ENCODE results near the gene CCDC8.
A peak's percentile ranks its signal among the peaks of the same experiment; 100 is the strongest.
"Not testable (repeated sequence)": the region's sequence is repeated elsewhere in the genome, so short reads cannot be mapped to it uniquely, and the experiment has no call there.

The CCDC8 gene

GRCh38 chr19:46380690-46381089 is 32.7 kb downstream of the CCDC8 start:
- H3K4me3 ChIP-seq (ENCODE audit: low read depth, low read length), result no peak overlapping the region
- no peak for DNase-seq (ENCODE audit: low read depth)
- TF ChIP-seq, protein P1, sequence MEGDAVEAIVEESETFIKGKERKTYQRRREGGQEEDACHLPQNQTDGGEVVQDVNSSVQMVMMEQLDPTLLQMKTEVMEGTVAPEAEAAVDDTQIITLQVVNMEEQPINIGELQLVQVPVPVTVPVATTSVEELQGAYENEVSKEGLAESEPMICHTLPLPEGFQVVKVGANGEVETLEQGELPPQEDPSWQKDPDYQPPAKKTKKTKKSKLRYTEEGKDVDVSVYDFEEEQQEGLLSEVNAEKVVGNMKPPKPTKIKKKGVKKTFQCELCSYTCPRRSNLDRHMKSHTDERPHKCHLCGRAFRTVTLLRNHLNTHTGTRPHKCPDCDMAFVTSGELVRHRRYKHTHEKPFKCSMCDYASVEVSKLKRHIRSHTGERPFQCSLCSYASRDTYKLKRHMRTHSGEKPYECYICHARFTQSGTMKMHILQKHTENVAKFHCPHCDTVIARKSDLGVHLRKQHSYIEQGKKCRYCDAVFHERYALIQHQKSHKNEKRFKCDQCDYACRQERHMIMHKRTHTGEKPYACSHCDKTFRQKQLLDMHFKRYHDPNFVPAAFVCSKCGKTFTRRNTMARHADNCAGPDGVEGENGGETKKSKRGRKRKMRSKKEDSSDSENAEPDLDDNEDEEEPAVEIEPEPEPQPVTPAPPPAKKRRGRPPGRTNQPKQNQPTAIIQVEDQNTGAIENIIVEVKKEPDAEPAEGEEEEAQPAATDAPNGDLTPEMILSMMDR (IDR thresholded peaks at IDR 0.05; ENCODE audit: control insufficient read depth, extremely low read depth, insufficient read depth), result no peak

GRCh38 chr19:46378268-46378667 is 35.1 kb downstream of the CCDC8 start:
- TF ChIP-seq, protein P1 (IDR thresholded peaks at IDR 0.05; ENCODE audit: control insufficient read depth, extremely low read depth, insufficient read depth), result no peak
- no peak overlapping the region for H3K4me3 ChIP-seq (ENCODE audit: low read depth, low read length)
- peak; percentile 36 for DNase-seq (ENCODE audit: low read depth)

DNA sequence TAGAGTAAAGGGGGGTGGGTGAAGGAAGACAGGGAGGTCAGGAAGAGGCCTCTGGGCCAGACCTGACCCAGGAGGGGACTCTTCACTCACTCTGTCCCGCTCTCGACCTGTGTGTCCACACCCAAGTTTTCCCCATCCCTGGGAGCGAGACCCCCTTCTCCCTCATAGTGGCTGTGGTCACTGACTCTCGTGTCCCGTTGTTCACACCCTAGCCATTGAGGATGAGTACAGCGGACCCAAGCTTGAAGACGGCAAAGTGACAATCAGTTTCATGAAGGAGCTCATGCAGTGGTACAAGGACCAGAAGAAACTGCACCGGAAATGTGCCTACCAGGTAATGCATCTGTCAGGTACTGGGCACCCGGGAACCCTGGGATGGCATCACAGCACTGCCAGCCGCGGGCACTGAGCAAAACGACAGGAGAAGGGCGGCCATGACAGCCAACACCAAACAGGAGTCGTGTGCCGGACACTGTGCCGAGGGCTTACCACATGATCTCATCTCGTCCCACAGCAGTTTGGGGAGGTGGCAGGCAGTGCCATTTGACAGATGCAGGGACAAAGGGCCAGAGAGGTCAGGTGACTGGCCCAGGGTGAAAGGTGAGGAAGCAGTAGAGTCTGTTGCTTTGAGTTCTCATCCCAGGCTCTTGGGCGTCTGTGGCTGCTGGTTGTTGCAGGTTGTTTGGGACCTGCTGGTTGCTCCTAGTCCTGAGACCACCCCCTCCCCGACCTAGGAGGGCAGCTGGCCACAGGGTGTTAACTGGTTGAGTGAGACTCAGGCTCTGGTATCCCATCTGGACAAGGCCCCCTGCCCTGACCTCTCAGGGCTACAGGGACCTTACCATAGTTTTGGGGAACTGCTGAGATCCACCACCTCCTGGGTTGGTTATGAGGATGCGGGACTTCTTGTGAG is 36.9 kb downstream of the CCDC8 start:
- TF ChIP-seq, protein P1 (IDR thresholded peaks at IDR 0.05; ENCODE audit: control insufficient read depth, extremely low read depth, insufficient read depth), result no peak
- DNase-seq (ENCODE audit: low read depth), result no peak
- no peak overlapping the region for H3K4me3 ChIP-seq (ENCODE audit: low read depth, low read length)

DNA sequence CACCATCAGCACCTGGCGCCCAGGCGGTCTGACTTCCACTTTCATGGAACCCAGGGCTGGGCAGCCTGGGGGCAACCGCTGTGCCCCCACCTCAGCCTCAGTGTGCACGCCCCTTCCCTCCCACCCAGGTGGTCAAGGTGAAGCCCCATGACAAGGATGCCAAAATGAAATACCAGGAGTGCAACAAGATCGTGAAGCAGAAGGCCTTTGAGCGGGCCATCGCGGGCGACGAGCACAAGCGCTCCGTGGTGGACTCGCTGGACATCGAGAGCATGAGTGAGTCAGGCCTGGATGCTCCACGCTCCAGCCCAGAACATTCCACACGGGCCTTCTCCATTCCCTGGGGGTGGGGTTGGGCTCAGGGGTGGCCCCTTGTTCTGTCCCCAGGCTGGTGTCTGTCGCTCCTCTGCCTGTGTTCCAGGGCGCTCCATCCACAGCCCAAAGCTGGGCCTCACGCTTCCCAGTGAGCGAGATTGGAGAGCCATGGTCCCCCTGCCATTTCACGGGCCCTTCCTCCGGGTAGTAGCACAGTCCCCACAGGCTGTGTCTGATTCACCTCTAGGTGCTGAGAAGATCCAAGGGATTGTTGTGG is 37.8 kb downstream of the CCDC8 start:
- not testable (repeated sequence) for DNase-seq (ENCODE audit: low read depth); H3K4me3 ChIP-seq (ENCODE audit: low read depth, low read length)

- no peak for DNase-seq (ENCODE audit: low read depth)
- H3K4me3 ChIP-seq (ENCODE audit: low read depth, low read length), result no peak overlapping the region
- TF ChIP-seq, protein P1 (IDR thresholded peaks at IDR 0.05; ENCODE audit: control insufficient read depth, extremely low read depth, insufficient read depth), result no peak
Observed at GRCh38 chr19:46374536-46375475, 38.6 kb downstream of the CCDC8 start.

GRCh38 chr19:46373491-46374359 is 39.6 kb downstream of the CCDC8 start:
- TF ChIP-seq, protein P1 (IDR thresholded peaks at IDR 0.05; ENCODE audit: control insufficient read depth, extremely low read depth, insufficient read depth), result no peak
- peak; percentile 93 for DNase-seq (ENCODE audit: low read depth)
- peak overlapping the region; percentile 13; the same call in 1 of the 2 replicates for H3K4me3 ChIP-seq (ENCODE audit: low read depth, low read length)

All from LNCaP clone FGC (cell line).